ENCODE measurements around the gene ASPM.

DNA sequence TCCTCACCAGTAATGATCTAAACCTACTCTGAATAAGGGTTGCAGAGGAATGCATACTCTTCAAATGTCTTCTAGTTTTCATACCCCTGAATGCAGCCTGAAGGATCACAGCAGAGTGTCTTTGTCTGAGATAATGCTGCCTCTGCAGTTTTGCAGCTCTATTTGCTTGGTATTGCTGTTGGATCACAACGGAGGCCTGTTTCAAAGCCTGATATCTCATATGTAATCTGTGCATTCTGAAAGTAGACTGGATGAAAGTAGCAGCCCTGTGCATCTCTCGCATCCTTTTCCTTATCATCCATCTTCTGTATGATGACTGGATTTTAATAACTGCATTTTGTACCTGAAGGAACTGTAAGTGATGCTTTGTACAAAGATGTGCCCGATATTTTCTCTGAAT lies 44.5 kb downstream of the ASPM start:
- TF ChIP-seq, protein P1, sequence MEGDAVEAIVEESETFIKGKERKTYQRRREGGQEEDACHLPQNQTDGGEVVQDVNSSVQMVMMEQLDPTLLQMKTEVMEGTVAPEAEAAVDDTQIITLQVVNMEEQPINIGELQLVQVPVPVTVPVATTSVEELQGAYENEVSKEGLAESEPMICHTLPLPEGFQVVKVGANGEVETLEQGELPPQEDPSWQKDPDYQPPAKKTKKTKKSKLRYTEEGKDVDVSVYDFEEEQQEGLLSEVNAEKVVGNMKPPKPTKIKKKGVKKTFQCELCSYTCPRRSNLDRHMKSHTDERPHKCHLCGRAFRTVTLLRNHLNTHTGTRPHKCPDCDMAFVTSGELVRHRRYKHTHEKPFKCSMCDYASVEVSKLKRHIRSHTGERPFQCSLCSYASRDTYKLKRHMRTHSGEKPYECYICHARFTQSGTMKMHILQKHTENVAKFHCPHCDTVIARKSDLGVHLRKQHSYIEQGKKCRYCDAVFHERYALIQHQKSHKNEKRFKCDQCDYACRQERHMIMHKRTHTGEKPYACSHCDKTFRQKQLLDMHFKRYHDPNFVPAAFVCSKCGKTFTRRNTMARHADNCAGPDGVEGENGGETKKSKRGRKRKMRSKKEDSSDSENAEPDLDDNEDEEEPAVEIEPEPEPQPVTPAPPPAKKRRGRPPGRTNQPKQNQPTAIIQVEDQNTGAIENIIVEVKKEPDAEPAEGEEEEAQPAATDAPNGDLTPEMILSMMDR (conservative IDR thresholded peaks at IDR 0.05): no peak
- no peak for TF ChIP-seq EZH2 (IDR thresholded peaks at IDR 0.05; ENCODE audit: low read depth)
